GM12878 (cell line): Measurements from ENCODE around the gene KIF5A. TPM values are rescaled to one million over a fixed set of nuclear protein-coding genes. Genes with fewer than 3 reads are reported as not detected.

Source experiments
- CREM ChIP-seq: IDR thresholded peaks from 2 replicates; pipeline ENCODE4 v1.6.1; 2014; ENCODE audit warnings: antibody characterized with exemption, low read depth
- DPF2 ChIP-seq: fragments of 450-650 bp; IDR thresholded peaks from 2 replicates; pipeline ENCODE4 v1.6.1; 2017; ENCODE audit warnings: mild to moderate bottlenecking
- FOXK2 ChIP-seq: fragments of 450-650 bp; IDR thresholded peaks from 2 replicates; pipeline ENCODE4 v1.6.1; 2017; ENCODE audit warnings: mild to moderate bottlenecking, moderate library complexity
- FOXM1 ChIP-seq: IDR thresholded peaks from 2 replicates; pipeline ENCODE4 v1.6.1; 2012; ENCODE audit warnings: low read depth, mild to moderate bottlenecking, inconsistent platforms, low read length, moderate library complexity
- GABPA ChIP-seq: IDR thresholded peaks from 2 replicates; pipeline ENCODE4 v1.6.1; 2014; ENCODE audit warnings: antibody characterized with exemption, low read depth, mild to moderate bottlenecking, inconsistent platforms
- HDAC2 ChIP-seq: fragments of 200-600 bp; sonication (generic); IDR thresholded peaks from 2 replicates; pipeline ENCODE4 v1.6.1; 2017
- LARP7 ChIP-seq: fragments of 450-650 bp; IDR thresholded peaks from 2 replicates; pipeline ENCODE4 v1.6.1; 2017; ENCODE audit warnings: mild to moderate bottlenecking
- NBN ChIP-seq: fragments of 450-650 bp; IDR thresholded peaks from 2 replicates; pipeline ENCODE4 v1.6.1; 2016
- PAX8 ChIP-seq: fragments of 450-650 bp; IDR thresholded peaks from 2 replicates; pipeline ENCODE4 v1.6.1; 2017; ENCODE audit warnings: mild to moderate bottlenecking, moderate library complexity
- POLR2AphosphoS5 ChIP-seq: IDR thresholded peaks from 2 replicates; pipeline ENCODE4 v1.6.1; 2011; ENCODE audit warnings: mild to moderate bottlenecking, low read length, inconsistent platforms
- SIX5 ChIP-seq: IDR thresholded peaks from 2 replicates; pipeline ENCODE4 v1.6.1; 2011; ENCODE audit warnings: mild to moderate bottlenecking, low read depth, low read length, moderate library complexity; ENCODE audit not compliant: severe bottlenecking
- SP1 ChIP-seq: IDR thresholded peaks from one replicate; pipeline ENCODE4 v1.6.1; 2011; ENCODE audit warnings: low read depth, low read length
- SREBF2 ChIP-seq: IDR thresholded peaks from 2 replicates; pipeline ENCODE4 v1.6.1; 2012; ENCODE audit warnings: mild to moderate bottlenecking, low read length
- ZNF217 ChIP-seq: fragments of 450-650 bp; IDR thresholded peaks from 2 replicates; pipeline ENCODE4 v1.6.1; 2017; ENCODE audit warnings: antibody characterized with exemption, mild to moderate bottlenecking
- polyA plus RNA-seq, 11 experiments: library from polyadenylated mRNA; depleted of rRNA in 4 of 11; unstranded in 6 of 11; stranded (reverse) in 5 of 11; fragments of >200 nt; fragmentation: Nextera tagmentation in 4 of 11; fragmentation: Illumina TruSeq in 1 of 11; extraction: Ambion mirVana in 4 of 11; extraction: Trizol in 1 of 11; gene quantifications; 1 replicate in 1 of 11; 2 replicates in 10 of 11; pipeline versions ENCODE4 v1.2.1 to v1.2.3, GENCODE V29; 2011 to 2016; ENCODE audit warnings: inconsistent platforms in 2 of 11, missing spikeins in 2 of 11, low read depth in 1 of 11
- total RNA-seq, 4 experiments: library from RNA; depleted of rRNA in 3 of 4; stranded (reverse); fragments of >200 nt in 3 of 4; fragmentation: Illumina TruSeq in 1 of 4; extraction: Trizol in 1 of 4; gene quantifications; 2 replicates each; pipeline versions ENCODE4 v1.2.1 to v1.2.3, GENCODE V29; 2013 to 2021
- TF ChIP-seq, protein P1 (sequence below): IDR thresholded peaks from 2 replicates; pipeline ENCODE4 v1.6.1; 2011; ENCODE audit warnings: low read depth, low read length, improper control_type of control experiment, borderline replicate concordance

KIF5A gene
- total and polyA plus RNA-seq, 10 of the 15 experiments (the other 5 are each of a cell fraction or from before 2014, with no cell fraction given), result 0.35 to 2.9 (median 0.97) TPM

DNA sequence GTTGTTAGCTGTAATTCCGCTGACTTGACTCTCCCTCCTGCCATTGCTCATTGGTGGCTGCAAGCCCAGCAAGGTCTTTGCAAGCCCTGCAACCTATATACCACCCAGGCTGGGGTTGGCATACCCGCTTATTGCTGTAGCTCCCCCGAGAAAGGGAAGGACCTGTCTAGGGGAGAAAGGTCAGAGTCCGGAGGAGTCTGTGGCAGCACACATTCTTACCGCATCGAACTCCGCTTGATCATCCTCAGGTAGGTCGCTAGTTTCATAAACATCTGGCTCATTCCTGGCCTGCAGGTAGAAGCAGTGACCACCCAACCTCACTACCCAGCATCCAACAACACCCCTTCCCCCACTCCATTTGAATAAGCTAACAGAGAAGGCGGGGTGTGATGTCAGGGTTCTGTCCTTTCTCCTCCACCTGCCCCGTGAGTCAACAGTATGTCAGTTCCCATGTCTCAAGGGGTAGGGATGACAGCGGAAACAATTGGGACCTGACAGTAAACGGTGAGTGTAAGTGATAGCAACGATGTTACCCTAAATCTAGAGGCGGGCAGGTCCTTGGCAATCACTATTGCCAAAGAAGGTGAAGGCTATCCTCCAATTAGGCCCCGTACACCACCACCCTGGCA is 3.9 kb upstream of the KIF5A start (continued):
- no peak for TF ChIP-seq SIX5
- 0 out of 2 replicates have a peak, but pooled peaks have one; percentile 8 for TF ChIP-seq LARP7
- no peak for TF ChIP-seq GABPA
- TF ChIP-seq, protein P1, sequence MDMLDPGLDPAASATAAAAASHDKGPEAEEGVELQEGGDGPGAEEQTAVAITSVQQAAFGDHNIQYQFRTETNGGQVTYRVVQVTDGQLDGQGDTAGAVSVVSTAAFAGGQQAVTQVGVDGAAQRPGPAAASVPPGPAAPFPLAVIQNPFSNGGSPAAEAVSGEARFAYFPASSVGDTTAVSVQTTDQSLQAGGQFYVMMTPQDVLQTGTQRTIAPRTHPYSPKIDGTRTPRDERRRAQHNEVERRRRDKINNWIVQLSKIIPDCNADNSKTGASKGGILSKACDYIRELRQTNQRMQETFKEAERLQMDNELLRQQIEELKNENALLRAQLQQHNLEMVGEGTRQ, result no peak
- TF ChIP-seq DPF2, result no peak
- no peak for TF ChIP-seq PAX8
- no peak for TF ChIP-seq HDAC2
- TF ChIP-seq CREM, result no peak
- no peak for TF ChIP-seq NBN
- TF ChIP-seq SREBF2, result no peak
- no peak for TF ChIP-seq FOXM1
- TF ChIP-seq POLR2AphosphoS5, result no peak
- no peak for TF ChIP-seq ZNF217
- no peak for TF ChIP-seq FOXK2
- TF ChIP-seq SP1, result no peak
